ENCODE measurements around the gene SLC4A8. TPM values are rescaled to one million over a fixed set of nuclear protein-coding genes. Genes with fewer than 3 reads are reported as not detected.

Gene SLC4A8
- total RNA-seq, 1 donor from 2014 or later = 1.7 TPM

GRCh38 chr12:51395283-51396230 is 29.1 kb upstream of the SLC4A8 start:
- no peak for DNase-seq

- no peak for DNase-seq
Measured at GRCh38 chr12:51397670-51398069, 27.0 kb upstream of the SLC4A8 start.

GRCh38 chr12:51399891-51400290 is 24.7 kb upstream of the SLC4A8 start:
- no peak for DNase-seq

- no peak for DNase-seq
Measured at GRCh38 chr12:51401020-51401419, 23.6 kb upstream of the SLC4A8 start.

- no peak for DNase-seq
Measured at GRCh38 chr12:51401486-51401885, 23.1 kb upstream of the SLC4A8 start.

- no peak for DNase-seq
Measured at GRCh38 chr12:51401900-51402299, 22.7 kb upstream of the SLC4A8 start.

GRCh38 chr12:51403159-51403558 is 21.5 kb upstream of the SLC4A8 start:
- DNase-seq = no peak

- DNase-seq = no peak
Measured at GRCh38 chr12:51403681-51404136, 20.9 kb upstream of the SLC4A8 start.

GRCh38 chr12:51404627-51405026 is 20.0 kb upstream of the SLC4A8 start:
- DNase-seq = no peak

GRCh38 chr12:51405801-51406207 is 18.8 kb upstream of the SLC4A8 start:
- DNase-seq = no peak

- no peak for DNase-seq
Measured at GRCh38 chr12:51406290-51406689, 18.3 kb upstream of the SLC4A8 start.

GRCh38 chr12:51406859-51407258 is 17.8 kb upstream of the SLC4A8 start:
- no peak for DNase-seq

- DNase-seq = no peak
Measured at GRCh38 chr12:51407604-51408003, 17.0 kb upstream of the SLC4A8 start.

GRCh38 chr12:51409846-51410245 is 14.8 kb upstream of the SLC4A8 start:
- no peak for DNase-seq

GRCh38 chr12:51413149-51413548 is 11.5 kb upstream of the SLC4A8 start:
- no peak for DNase-seq

GRCh38 chr12:51413791-51414190 is 10.8 kb upstream of the SLC4A8 start:
- no peak for DNase-seq

- DNase-seq = peak; percentile 37
Measured at GRCh38 chr12:51415931-51416330, 8.7 kb upstream of the SLC4A8 start.

GRCh38 chr12:51417826-51418225 is 6.8 kb upstream of the SLC4A8 start:
- no peak for DNase-seq

GRCh38 chr12:51419425-51420193 is 5.0 kb upstream of the SLC4A8 start:
- DNase-seq = peak; percentile 56

GRCh38 chr12:51421266-51421884 is 3.3 kb upstream of the SLC4A8 start:
- peak; percentile 84 for DNase-seq

GRCh38 chr12:51424094-51424661 is 453 bp upstream of the SLC4A8 start:
- DNase-seq = no peak

- no peak for DNase-seq
Measured at GRCh38 chr12:51428256-51428655, 3.6 kb downstream of the SLC4A8 start.

GRCh38 chr12:51429700-51430099 is 5.1 kb downstream of the SLC4A8 start:
- no peak for DNase-seq
